ENCODE measurements around the gene KRAS.
"Not testable (repeated sequence)": the region's sequence is repeated elsewhere in the genome, so short reads cannot be mapped to it uniquely, and the experiment has no call there.

The KRAS gene

GRCh38 chr12:25250744-25251730, at the start of gene KRAS:
TSS of gene KRAS (minus strand) at chr12:25250929.
- peak; percentile 83 for DNase-seq

- DNase-seq: no peak
These were observed 45.7 kb upstream of the KRAS start for GRCh38 chr12:25296381-25296780.

- no peak for DNase-seq
These were observed 44.6 kb upstream of the KRAS start for GRCh38 chr12:25295361-25295760.

GRCh38 chr12:25293653-25294052, 42.9 kb upstream of the KRAS start:
- no peak for DNase-seq

GRCh38 chr12:25292810-25293221, 42.1 kb upstream of the KRAS start:
- not testable (repeated sequence) for DNase-seq

GRCh38 chr12:25287610-25288009, 36.9 kb upstream of the KRAS start:
- DNase-seq: no peak

- no peak for DNase-seq
These were observed 36.1 kb upstream of the KRAS start for GRCh38 chr12:25286837-25287236.

GRCh38 chr12:25284024-25284423, 33.3 kb upstream of the KRAS start:
- DNase-seq: no peak

- DNase-seq: no peak
These were observed 32.3 kb upstream of the KRAS start for GRCh38 chr12:25283006-25283405.

- DNase-seq: no peak
These were observed 29.4 kb upstream of the KRAS start for GRCh38 chr12:25280082-25280481.

- DNase-seq: no peak
These were observed 27.5 kb upstream of the KRAS start for GRCh38 chr12:25278269-25278668.

- DNase-seq: peak; percentile 26
These were observed 25.6 kb upstream of the KRAS start for GRCh38 chr12:25276199-25276937.

GRCh38 chr12:25271486-25272098, 20.9 kb upstream of the KRAS start:
- no peak for DNase-seq

- DNase-seq: no peak
These were observed 19.0 kb upstream of the KRAS start for GRCh38 chr12:25269701-25270100.

- no peak for DNase-seq
These were observed 15.8 kb upstream of the KRAS start for GRCh38 chr12:25266497-25266896.

- DNase-seq: no peak
These were observed 14.1 kb upstream of the KRAS start for GRCh38 chr12:25264862-25265261.

- DNase-seq: no peak
These were observed 13.4 kb upstream of the KRAS start for GRCh38 chr12:25264114-25264513.

- no peak for DNase-seq
These were observed 12.9 kb upstream of the KRAS start for GRCh38 chr12:25263594-25263993.

GRCh38 chr12:25262389-25263074, 11.8 kb upstream of the KRAS start:
- no peak for DNase-seq

- no peak for DNase-seq
These were observed 7.0 kb upstream of the KRAS start for GRCh38 chr12:25257590-25258324.

- DNase-seq: no peak
These were observed 6.1 kb upstream of the KRAS start for GRCh38 chr12:25256826-25257225.

- no peak for DNase-seq
These were observed 5.3 kb upstream of the KRAS start for GRCh38 chr12:25256005-25256404.

Measured in GOT3 (cell line).